GM23248 (cell line): Measurements from ENCODE around the gene IFI27L1. TPM values are rescaled to one million over a fixed set of nuclear protein-coding genes. Genes with fewer than 3 reads are reported as not detected.

ENCODE experiments used
- DNase-seq: peaks from one replicate; pipeline ENCODE4 v3.0.0-alpha.2; 2015
- H2AFZ ChIP-seq: fragments of 200-600 bp; sonication (generic); 2 replicates; pipeline ENCODE4 v1.6.1; 2016; ENCODE audit warnings: antibody characterized with exemption
- H3F3A ChIP-seq: fragments of 200-600 bp; sonication (generic); 2 replicates; pipeline ENCODE4 v1.6.1; 2016; ENCODE audit warnings: mild to moderate bottlenecking, antibody characterized with exemption, mixed run types; ENCODE audit not compliant: insufficient read depth
- H3K27ac ChIP-seq: fragments of 200-600 bp; sonication (generic); 2 replicates; pipeline ENCODE4 v1.5.1; 2016; ENCODE audit warnings: mild to moderate bottlenecking
- H3K27me3 ChIP-seq: fragments of 200-600 bp; sonication (generic); replicated peaks from 2 replicates; pipeline ENCODE4 v1.6.1; 2016; ENCODE audit warnings: mild to moderate bottlenecking; ENCODE audit not compliant: insufficient read depth
- H3K36me3 ChIP-seq: fragments of 200-600 bp; sonication (generic); 2 replicates; pipeline ENCODE4 v1.6.1; 2016; ENCODE audit warnings: low read depth, mild to moderate bottlenecking
- H3K4me1 ChIP-seq: fragments of 200-600 bp; sonication (generic); 2 replicates; pipeline ENCODE4 v1.6.1; 2016; ENCODE audit warnings: mild to moderate bottlenecking; ENCODE audit not compliant: insufficient read depth
- H3K4me2 ChIP-seq: fragments of 200-600 bp; sonication (generic); one replicate; pipeline ENCODE4 v1.6.1; 2016; ENCODE audit warnings: mild to moderate bottlenecking; ENCODE audit not compliant: unreplicated experiment
- H3K4me3 ChIP-seq: fragments of 200-600 bp; sonication (generic); 2 replicates; pipeline ENCODE4 v1.5.1; 2016; ENCODE audit warnings: mild to moderate bottlenecking
- H3K79me2 ChIP-seq: fragments of 200-600 bp; sonication (generic); 2 replicates; pipeline ENCODE4 v1.6.1; 2016; ENCODE audit warnings: mild to moderate bottlenecking; ENCODE audit not compliant: insufficient read depth
- H3K9ac ChIP-seq: fragments of 200-600 bp; sonication (generic); 2 replicates; pipeline ENCODE4 v1.6.1; 2016; ENCODE audit warnings: mild to moderate bottlenecking
- H3K9me2 ChIP-seq: fragments of 200-600 bp; sonication (generic); 2 replicates; pipeline ENCODE4 v1.6.1; 2016; ENCODE audit warnings: mixed run types, mild to moderate bottlenecking, moderate library complexity; ENCODE audit not compliant: insufficient read depth
- H3K9me3 ChIP-seq: fragments of 200-600 bp; sonication (generic); one replicate; pipeline ENCODE4 v1.6.1; 2017; ENCODE audit warnings: low read depth
- H4K20me1 ChIP-seq: fragments of 200-600 bp; sonication (generic); 2 replicates; pipeline ENCODE4 v1.6.0; 2016; ENCODE audit not compliant: insufficient read depth
- EZH2 ChIP-seq: fragments of 200-600 bp; sonication (generic); IDR thresholded peaks from 2 replicates; pipeline ENCODE4 v1.6.1; 2018; ENCODE audit warnings: antibody characterized with exemption, mild to moderate bottlenecking; ENCODE audit not compliant: insufficient read depth, poor library complexity, severe bottlenecking
- EZH2phosphoT487 ChIP-seq: fragments of 200-600 bp; sonication (generic); IDR thresholded peaks from 2 replicates; pipeline ENCODE4 v1.6.1; 2018; ENCODE audit warnings: antibody characterized with exemption, moderate library complexity, mild to moderate bottlenecking, low read depth; ENCODE audit not compliant: insufficient read depth
- WGBS, 2 experiments: methylation state at CpG; one replicate each; pipeline ENCODE4 v1.1.6; 2015 to 2017; ENCODE audit warnings: low lambda C conversion rate in 2 of 2, low coverage in 1 of 2; ENCODE audit errors: missing lambda C conversion rate in 2 of 2; 5-methylcytosine and 5-hydroxymethylcytosine counted together
- in situ Hi-C: fragments of 300-500 bp; cut with MboI; formaldehyde crosslinking; loops from 2 replicates; pipeline ENCODE4 v1.15.0; 2020
- polyA plus RNA-seq: library from polyadenylated mRNA; unstranded; fragments of >200 nt; fragmentation: Nextera tagmentation; extraction: Ambion mirVana; gene quantifications from 2 replicates; pipeline ENCODE4 v1.2.1, GENCODE V29; 2016
- total RNA-seq: library from RNA; depleted of rRNA; stranded (reverse); fragments of >200 nt; shearing (Covaris generic); gene quantifications from 2 replicates; pipeline ENCODE4 v1.2.3, GENCODE V29; 2014

Gene IFI27L1
- total and polyA plus RNA-seq, 2 experiments from 2014 or later = 13.5 to 32.6 TPM

- Histone ChIP-seq H3K27me3 (no peaks in the 10 kb centered on the region), H2AFZ (no peak overlapping the region), H3K36me3 (no peaks in the 10 kb centered on the region), H3K27ac (no peak overlapping the region), H3K9me3 (no peaks in the 10 kb centered on the region), H4K20me1 (no peaks in the 10 kb centered on the region), H3K9ac (no peak overlapping the region), H3F3A (no peaks in the 10 kb centered on the region), H3K4me3 (no peak overlapping the region), H3K4me1 (no peaks in the 10 kb centered on the region), H3K4me2 (no peak overlapping the region), H3K9me2 (no peaks in the 10 kb centered on the region), H3K79me2 (no peaks in the 10 kb centered on the region)
- DNase-seq = no peak
- in situ Hi-C loops = loop anchor here (10.0 to 25.0 kb wide), 2 partner anchors 204 to 477 kb away; no protein-coding TSS in a partner anchor
- WGBS, 2 experiments = 52 to 56% methylated on average over 5 of the region's 5 CpGs
- no peak for TF ChIP-seq EZH2
- no peak for TF ChIP-seq EZH2phosphoT487
Observed at GRCh38 chr14:94139006-94139405, 57.9 kb downstream of the IFI27L1 start.

GRCh38 chr14:94139421-94139820 is 58.3 kb downstream of the IFI27L1 start:
- in situ Hi-C loops = loop anchor here (10.0 to 25.0 kb wide), 2 partner anchors 205 to 477 kb away; no protein-coding TSS in a partner anchor
- no peaks in the 10 kb centered on the region for H3K4me1 ChIP-seq
- H3K36me3 ChIP-seq = no peaks in the 10 kb centered on the region
- TF ChIP-seq EZH2phosphoT487 (no peak), EZH2 (no peak)
- no peaks in the 10 kb centered on the region for H3K27me3 ChIP-seq
- no peaks in the 10 kb centered on the region for H3K9me2 ChIP-seq
- WGBS, 2 experiments = 70 to 76% methylated on average over 5 of the region's 5 CpGs
- no peaks in the 10 kb centered on the region for H3F3A ChIP-seq
- no peaks in the 10 kb centered on the region for H4K20me1 ChIP-seq
- H2AFZ ChIP-seq = no peak overlapping the region
- H3K4me2 ChIP-seq = no peak overlapping the region
- H3K27ac ChIP-seq = no peak overlapping the region
- no peaks in the 10 kb centered on the region for H3K9me3 ChIP-seq
- no peak overlapping the region for H3K9ac ChIP-seq
- no peak for DNase-seq
- H3K4me3 ChIP-seq = no peak overlapping the region
- H3K79me2 ChIP-seq = no peaks in the 10 kb centered on the region

GRCh38 chr14:94142247-94142646 is 61.1 kb downstream of the IFI27L1 start:
- H3K9me2 ChIP-seq = no peaks in the 10 kb centered on the region
- H3K4me2 ChIP-seq = no peak overlapping the region
- H3K79me2 ChIP-seq = no peaks in the 10 kb centered on the region
- DNase-seq = no peak
- H2AFZ ChIP-seq = no peak overlapping the region
- in situ Hi-C loops = loop anchor here (25.0 kb wide), 1 partner anchor 480 kb away; no protein-coding TSS in a partner anchor
- no peaks in the 10 kb centered on the region for H3K4me1 ChIP-seq
- WGBS, 2 experiments = 43 to 50% methylated on average over 3 of the region's 3 CpGs
- no peak for TF ChIP-seq EZH2phosphoT487
- no peak for TF ChIP-seq EZH2
- H3K4me3 ChIP-seq = no peak overlapping the region
- no peaks in the 10 kb centered on the region for H3K9me3 ChIP-seq
- no peak overlapping the region for H3K9ac ChIP-seq
- H4K20me1 ChIP-seq = no peaks in the 10 kb centered on the region
- H3K27me3 ChIP-seq = no peaks in the 10 kb centered on the region
- H3K36me3 ChIP-seq = no peaks in the 10 kb centered on the region
- no peaks in the 10 kb centered on the region for H3F3A ChIP-seq
- H3K27ac ChIP-seq = no peak overlapping the region

GRCh38 chr14:94142836-94143235 is 61.7 kb downstream of the IFI27L1 start:
- 67 to 68% methylated on average over 1 of the region's 1 CpG for WGBS, 2 experiments
- in situ Hi-C loops = loop anchor here (25.0 kb wide), 1 partner anchor 481 kb away; no protein-coding TSS in a partner anchor

More at GRCh38 chr14:94142836-94143235, 61.7 kb downstream of the IFI27L1 start:
- H3K27me3 ChIP-seq = no peaks in the 10 kb centered on the region
- no peak overlapping the region for H3K4me2 ChIP-seq
- TF ChIP-seq EZH2 (no peak), EZH2phosphoT487 (no peak)
- H3K9me2 ChIP-seq = no peaks in the 10 kb centered on the region
- H3K4me3 ChIP-seq = no peak overlapping the region
- H3K27ac ChIP-seq = no peak overlapping the region
- H4K20me1 ChIP-seq = no peaks in the 10 kb centered on the region
- H3K9ac ChIP-seq = no peak overlapping the region
- H3K9me3 ChIP-seq = no peaks in the 10 kb centered on the region
- H3F3A ChIP-seq = no peaks in the 10 kb centered on the region
- DNase-seq = no peak
- H2AFZ ChIP-seq = no peak overlapping the region
- H3K79me2 ChIP-seq = no peaks in the 10 kb centered on the region
- H3K4me1 ChIP-seq = no peaks in the 10 kb centered on the region
- no peaks in the 10 kb centered on the region for H3K36me3 ChIP-seq
